T-helper 2 cell treated with Interferon-gamma antibody and Interleukin-4, amounts not matched to agents 100 ng/mL and 5 ng/mL, for 36 hours (primary cell): ENCODE results near the gene RAD54L2. TPM values are rescaled to one million over a fixed set of nuclear protein-coding genes. Genes with fewer than 3 reads are reported as not detected.

Source experiments
- intact Hi-C: fragments of 100-400 bp; cut with micrococcal nuclease; formaldehyde crosslinking; loops from one replicate; pipeline ENCODE4 v1.15.1; 2023
- total RNA-seq: library from RNA; stranded (reverse); gene quantifications from 2 replicates; pipeline ENCODE4 v1.2.3, GENCODE V29; 2022

Gene RAD54L2, protein sequence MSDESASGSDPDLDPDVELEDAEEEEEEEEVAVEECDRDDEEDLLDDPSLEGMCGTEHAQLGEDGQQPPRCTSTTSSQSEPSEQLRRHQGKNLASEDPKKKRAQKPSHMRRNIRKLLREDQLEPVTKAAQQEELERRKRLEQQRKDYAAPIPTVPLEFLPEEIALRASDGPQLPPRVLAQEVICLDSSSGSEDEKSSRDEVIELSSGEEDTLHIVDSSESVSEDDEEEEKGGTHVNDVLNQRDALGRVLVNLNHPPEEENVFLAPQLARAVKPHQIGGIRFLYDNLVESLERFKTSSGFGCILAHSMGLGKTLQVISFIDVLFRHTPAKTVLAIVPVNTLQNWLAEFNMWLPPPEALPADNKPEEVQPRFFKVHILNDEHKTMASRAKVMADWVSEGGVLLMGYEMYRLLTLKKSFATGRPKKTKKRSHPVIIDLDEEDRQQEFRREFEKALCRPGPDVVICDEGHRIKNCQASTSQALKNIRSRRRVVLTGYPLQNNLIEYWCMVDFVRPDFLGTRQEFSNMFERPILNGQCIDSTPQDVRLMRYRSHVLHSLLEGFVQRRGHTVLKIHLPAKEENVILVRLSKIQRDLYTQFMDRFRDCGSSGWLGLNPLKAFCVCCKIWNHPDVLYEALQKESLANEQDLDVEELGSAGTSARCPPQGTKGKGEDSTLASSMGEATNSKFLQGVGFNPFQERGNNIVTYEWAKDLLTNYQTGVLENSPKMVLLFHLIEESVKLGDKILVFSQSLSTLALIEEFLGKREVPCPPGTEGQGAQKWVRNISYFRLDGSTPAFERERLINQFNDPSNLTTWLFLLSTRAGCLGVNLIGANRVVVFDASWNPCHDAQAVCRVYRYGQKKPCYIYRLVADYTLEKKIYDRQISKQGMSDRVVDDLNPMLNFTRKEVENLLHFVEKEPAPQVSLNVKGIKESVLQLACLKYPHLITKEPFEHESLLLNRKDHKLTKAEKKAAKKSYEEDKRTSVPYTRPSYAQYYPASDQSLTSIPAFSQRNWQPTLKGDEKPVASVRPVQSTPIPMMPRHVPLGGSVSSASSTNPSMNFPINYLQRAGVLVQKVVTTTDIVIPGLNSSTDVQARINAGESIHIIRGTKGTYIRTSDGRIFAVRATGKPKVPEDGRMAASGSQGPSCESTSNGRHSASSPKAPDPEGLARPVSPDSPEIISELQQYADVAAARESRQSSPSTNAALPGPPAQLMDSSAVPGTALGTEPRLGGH (N-terminal part only)
- total RNA-seq: 35.3 and 35.6 TPM in 2 replicates

DNA sequence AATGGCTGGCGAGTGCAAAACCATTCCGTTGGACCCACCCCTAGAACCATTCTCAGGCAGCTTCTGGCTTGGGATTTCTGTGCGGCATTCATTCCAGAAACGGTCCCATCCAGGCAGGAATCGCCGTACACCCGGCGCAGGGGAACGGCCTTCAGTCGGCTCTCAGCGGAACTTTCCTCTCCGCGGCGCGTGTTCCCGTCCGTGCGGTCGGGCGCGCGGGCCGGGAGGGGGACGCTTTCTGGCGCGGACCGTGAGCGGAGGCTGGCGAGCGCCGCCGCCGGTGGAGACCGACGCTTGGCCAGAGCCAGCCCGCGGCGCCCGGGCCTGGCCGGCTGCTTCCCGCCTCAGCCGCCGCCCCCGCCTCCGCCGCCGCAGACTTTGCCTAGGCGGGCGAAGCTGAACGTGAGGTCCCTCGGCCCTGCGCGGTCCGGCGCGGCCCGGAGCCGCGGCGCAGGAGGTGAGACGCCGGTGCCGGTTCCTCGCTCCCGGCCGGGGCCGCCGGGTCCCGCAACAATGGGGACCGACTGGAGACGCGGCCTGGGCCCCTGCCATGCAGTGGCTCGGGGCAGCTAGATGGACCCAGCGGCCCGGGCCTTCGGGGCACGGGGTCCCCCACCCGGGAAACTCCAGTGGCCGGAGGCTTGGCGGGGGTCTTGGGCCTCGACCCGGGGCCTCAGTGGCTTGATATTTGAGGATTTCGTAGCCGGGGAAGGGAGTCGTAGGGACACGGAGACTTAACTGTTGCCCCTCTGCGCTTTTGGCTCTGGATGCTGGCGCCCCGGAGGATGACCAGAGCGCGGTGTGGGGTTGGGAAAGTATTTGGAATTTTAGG lies at the start of gene RAD54L2:
TSS of gene RAD54L2 (plus strand) at position 261 of the 832 bp plus-strand sequence. CDS start 51,702 bp downstream, outside the sequence.
- intact Hi-C loops: loop anchor here (2.0 kb wide), 1 partner anchor 38 kb away; the partner anchor contains the start of gene DCAF1

GRCh38 chr3:51498876-51499738 lies 39.4 kb upstream of the RAD54L2 start:
- intact Hi-C loops: loop anchor here (1.0 to 2.0 kb wide), 4 partner anchors 108 to 886 kb away; partner anchors contain the start of genes PARP3, RBM15B and TEX264

DNA sequence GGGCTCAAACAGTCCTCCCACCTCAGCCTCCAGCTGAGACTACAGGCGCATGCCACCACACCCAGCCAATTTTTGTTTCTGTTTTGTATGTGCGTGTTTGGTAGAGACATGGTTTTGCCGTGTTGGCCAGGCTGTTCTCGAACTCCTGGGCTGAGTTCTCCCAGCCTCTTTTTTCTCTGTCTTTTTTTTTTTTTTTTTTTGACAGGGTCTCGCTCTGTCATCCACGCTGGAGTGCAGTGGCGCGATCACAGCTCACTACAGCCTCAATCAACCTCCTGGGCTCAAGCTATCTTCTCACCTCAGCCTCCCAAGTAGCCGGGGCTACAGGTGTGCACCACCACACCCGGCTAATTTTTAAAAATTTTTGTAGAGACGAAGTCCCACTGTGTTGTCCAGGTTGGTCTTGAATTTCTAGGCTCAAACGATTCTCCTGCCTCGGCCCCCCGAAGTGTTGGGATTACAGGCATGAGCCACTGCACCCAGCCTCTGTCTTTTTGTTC lies 37.8 kb upstream of the RAD54L2 start:
- intact Hi-C loops: loop anchor here (1.0 to 2.0 kb wide), 2 partner anchors 38 to 186 kb away; partner anchors contain the start of gene RAD54L2

DNA sequence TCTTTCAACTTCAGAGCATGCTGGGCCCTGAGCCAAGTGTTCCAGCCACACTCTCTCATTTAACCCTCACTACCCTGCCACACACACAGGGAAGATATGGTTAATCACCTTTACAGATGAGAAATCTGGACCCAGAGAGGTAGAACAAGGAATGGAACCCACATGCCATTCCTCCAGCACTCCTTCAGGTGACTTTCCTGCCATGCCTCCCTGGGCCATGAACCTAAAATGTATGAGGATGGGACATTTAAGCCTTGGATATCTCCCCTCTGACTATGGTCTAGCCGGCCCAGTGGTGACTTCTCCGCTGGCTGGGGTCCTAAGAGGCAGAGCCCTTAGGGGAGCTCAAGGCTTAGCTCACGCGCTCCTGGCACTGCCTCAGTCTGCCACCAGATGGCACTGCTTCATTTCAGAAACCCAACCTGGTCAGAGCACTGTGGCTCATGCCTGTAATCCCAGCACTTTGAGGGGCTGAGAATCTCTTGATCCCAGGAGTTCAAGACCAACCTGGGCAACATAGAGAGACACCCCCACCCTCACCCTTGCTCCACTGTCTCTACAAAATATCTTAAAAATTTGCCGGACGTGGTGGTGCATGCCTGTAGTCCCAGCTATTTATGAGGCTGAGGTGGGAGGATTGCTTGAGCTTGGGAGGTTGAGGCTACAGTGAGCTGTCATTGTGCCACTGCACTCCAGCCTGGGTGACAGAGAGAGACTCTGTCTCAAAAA lies 36.5 kb upstream of the RAD54L2 start:
- intact Hi-C loops: loop anchor here (1.0 to 2.0 kb wide), 5 partner anchors 37 to 298 kb away; partner anchors contain the start of gene RAD54L2

DNA sequence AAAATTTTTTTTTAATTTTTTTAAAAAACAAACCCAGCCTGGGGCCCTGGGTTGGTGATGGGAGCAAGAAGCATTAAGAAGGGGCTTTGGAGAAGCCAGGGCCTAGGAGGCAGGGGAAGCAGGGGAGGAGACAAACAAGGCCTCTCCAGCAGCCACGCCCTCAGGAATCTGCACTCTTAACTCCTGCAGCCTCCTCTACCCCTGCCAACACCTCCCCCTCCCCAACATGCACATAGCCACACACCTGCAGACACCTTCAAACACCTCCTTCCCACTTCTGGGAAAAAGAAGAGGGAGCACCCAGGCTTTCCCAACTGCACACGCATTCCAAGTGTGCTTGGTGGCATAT lies 36.0 kb upstream of the RAD54L2 start:
- intact Hi-C loops: loop anchor here (1.0 kb wide), 4 partner anchors 136 to 298 kb away; no protein-coding TSS in a partner anchor

- intact Hi-C loops: no loop called here
These were observed 35.5 kb upstream of the RAD54L2 start for GRCh38 chr3:51503007-51503406.

GRCh38 chr3:51508255-51508654 lies 30.3 kb upstream of the RAD54L2 start:
- intact Hi-C loops: no loop called here

DNA sequence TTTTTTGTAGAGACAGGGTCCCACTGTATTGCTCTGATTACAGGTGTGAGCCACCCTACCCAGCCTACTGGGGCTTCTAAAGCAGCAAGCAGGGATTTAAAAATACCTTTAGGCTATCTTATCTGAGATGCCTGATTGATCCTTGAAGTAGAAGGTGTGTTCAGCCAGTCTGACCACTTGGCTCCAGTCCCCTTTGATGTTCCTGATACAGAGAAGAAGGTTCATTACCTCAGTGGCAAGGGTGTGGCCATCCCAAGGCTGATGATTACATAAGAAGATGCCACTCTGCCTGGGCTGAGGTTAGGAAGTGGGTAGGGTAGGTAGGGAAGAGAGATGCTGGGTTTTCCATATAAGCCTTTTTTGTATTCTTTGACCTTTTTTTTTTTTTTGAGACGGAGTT lies 27.5 kb upstream of the RAD54L2 start:
- intact Hi-C loops: no loop called here

DNA sequence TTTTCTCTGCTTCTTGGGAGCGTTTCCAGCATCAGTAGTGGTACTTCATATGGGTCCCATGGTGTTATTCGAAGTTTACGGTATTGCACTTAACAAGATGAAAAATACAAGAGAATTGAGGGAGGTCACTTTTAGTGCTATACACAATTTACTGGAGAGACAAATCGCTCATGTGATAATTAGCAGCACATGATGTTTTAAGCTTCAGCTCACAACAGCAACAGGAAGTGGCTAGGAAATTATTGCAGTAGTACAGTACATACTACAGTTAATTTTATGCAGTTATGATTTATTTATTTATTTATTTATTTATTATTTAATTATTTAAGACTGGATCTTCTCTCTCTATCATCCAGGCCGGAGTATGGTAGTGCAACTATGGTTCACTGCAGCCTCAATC lies 24.3 kb upstream of the RAD54L2 start:
- intact Hi-C loops: no loop called here

DNA sequence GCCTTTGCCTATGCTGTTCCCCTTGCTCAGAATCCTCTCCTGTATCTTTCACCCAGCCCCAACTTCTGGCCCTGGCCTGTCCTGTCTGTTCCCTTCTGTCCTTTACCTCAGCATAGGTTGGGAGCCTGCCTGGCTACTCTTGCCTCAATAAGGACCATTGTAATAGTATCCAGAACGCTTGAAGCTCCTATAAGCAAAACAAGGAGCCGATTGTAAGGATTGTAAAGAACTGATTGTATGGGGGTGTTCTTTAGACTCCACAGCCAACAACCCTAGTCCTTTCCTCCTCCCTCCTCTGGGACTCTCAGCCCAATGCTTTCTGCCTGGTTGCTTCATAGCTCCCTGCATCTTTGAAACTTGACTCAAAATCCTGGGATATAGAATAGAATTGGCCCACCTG lies 18.7 kb upstream of the RAD54L2 start:
- intact Hi-C loops: loop anchor here (10.0 kb wide), 1 partner anchor 135 kb away; no protein-coding TSS in a partner anchor

- intact Hi-C loops: loop anchor here (10.0 kb wide), 1 partner anchor 134 kb away; no protein-coding TSS in a partner anchor
These were observed 17.4 kb upstream of the RAD54L2 start for GRCh38 chr3:51520906-51521730.

GRCh38 chr3:51522273-51522962 lies 16.1 kb upstream of the RAD54L2 start:
- intact Hi-C loops: loop anchor here (10.0 kb wide), 1 partner anchor 132 kb away; no protein-coding TSS in a partner anchor

DNA sequence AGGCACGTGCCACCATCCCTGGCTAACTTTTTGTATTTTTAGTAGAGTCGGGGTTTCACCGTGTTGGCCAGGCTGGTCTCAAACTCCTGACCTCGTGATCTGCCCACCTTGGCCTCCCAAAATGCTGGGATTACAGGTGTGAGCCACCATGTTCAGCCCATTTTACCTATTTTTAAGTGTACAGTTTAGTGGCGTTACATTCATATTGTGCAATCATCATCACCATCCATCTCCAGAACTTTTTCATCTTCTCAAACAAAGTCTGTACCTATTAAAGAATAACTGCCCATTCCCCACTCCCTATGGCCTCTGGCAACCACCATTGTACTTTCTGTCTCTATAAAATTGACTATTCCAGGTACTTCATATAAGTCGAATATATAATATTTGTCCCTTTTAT lies 13.6 kb upstream of the RAD54L2 start:
- intact Hi-C loops: loop anchor here (10.0 kb wide), 1 partner anchor 130 kb away; no protein-coding TSS in a partner anchor

- intact Hi-C loops: no loop called here
These were observed 8.0 kb upstream of the RAD54L2 start for GRCh38 chr3:51530485-51530884.

DNA sequence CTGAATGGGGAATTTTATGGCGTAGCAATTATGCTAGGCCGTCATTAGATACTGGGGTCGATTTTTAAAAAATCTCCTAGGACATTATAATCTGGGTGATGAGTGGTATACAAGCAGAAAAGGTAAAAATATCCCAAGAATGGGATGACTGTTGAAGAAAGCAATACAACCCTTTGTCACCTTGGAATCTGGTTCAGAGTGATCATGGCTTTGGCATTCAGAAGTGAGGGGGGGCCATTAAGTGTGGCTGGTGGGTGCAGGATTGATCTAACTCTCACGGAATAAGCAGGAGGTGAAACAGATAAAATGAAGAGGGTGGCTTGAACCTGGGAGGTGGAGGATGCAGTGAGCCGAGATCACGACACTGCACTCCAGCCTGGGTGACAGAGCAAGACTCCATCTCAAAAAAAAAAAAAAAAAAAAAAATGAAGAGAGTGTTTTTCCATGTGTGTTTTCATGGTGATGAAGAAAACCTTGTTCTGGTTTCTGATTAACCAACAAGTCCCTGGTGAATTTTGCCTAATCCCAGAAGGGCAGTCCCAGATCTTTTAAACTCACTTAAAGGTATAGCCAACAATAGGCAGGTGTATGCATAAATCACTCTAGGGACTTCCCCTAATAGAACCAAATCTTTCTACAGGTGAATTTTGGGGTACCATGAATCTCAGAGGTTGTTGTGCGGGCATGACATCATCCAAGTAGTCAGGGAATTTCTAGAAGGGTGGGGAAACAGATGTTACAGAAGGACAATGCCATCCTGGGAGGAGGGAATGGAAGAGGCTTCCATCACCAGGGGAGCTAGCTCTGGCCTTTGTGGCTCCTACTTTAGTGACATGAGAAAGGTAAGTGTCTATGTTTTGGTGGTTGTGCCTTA lies 3.1 kb upstream of the RAD54L2 start:
- intact Hi-C loops: no loop called here
